ENCODE data around the gene HTR2C. TPM values are rescaled to one million over a fixed set of nuclear protein-coding genes. Genes with fewer than 3 reads are reported as not detected.

Gene HTR2C
- total and polyA plus RNA-seq, 2 experiments from 2014 or later = 2.0 to 2.4 TPM

DNA sequence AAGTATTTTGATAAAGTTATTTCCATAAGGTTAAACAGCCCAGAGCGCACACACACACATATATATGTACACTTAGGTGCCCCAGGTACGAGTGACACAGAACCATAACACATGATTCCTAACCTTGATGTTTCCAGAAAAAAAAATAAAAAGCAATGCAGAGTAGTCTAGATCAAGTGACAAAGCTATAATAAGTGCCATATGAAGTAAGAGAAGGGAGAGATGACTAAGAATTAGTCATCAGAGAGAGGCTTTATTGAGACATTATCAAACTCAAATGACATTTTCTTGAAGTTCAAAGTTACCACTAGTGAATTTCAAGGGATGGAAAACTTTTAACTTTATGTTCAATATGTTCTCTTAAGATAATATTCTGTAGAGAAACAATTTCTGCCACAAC is 215.0 kb downstream of the HTR2C start (continued):
- TF ChIP-seq, protein P1, sequence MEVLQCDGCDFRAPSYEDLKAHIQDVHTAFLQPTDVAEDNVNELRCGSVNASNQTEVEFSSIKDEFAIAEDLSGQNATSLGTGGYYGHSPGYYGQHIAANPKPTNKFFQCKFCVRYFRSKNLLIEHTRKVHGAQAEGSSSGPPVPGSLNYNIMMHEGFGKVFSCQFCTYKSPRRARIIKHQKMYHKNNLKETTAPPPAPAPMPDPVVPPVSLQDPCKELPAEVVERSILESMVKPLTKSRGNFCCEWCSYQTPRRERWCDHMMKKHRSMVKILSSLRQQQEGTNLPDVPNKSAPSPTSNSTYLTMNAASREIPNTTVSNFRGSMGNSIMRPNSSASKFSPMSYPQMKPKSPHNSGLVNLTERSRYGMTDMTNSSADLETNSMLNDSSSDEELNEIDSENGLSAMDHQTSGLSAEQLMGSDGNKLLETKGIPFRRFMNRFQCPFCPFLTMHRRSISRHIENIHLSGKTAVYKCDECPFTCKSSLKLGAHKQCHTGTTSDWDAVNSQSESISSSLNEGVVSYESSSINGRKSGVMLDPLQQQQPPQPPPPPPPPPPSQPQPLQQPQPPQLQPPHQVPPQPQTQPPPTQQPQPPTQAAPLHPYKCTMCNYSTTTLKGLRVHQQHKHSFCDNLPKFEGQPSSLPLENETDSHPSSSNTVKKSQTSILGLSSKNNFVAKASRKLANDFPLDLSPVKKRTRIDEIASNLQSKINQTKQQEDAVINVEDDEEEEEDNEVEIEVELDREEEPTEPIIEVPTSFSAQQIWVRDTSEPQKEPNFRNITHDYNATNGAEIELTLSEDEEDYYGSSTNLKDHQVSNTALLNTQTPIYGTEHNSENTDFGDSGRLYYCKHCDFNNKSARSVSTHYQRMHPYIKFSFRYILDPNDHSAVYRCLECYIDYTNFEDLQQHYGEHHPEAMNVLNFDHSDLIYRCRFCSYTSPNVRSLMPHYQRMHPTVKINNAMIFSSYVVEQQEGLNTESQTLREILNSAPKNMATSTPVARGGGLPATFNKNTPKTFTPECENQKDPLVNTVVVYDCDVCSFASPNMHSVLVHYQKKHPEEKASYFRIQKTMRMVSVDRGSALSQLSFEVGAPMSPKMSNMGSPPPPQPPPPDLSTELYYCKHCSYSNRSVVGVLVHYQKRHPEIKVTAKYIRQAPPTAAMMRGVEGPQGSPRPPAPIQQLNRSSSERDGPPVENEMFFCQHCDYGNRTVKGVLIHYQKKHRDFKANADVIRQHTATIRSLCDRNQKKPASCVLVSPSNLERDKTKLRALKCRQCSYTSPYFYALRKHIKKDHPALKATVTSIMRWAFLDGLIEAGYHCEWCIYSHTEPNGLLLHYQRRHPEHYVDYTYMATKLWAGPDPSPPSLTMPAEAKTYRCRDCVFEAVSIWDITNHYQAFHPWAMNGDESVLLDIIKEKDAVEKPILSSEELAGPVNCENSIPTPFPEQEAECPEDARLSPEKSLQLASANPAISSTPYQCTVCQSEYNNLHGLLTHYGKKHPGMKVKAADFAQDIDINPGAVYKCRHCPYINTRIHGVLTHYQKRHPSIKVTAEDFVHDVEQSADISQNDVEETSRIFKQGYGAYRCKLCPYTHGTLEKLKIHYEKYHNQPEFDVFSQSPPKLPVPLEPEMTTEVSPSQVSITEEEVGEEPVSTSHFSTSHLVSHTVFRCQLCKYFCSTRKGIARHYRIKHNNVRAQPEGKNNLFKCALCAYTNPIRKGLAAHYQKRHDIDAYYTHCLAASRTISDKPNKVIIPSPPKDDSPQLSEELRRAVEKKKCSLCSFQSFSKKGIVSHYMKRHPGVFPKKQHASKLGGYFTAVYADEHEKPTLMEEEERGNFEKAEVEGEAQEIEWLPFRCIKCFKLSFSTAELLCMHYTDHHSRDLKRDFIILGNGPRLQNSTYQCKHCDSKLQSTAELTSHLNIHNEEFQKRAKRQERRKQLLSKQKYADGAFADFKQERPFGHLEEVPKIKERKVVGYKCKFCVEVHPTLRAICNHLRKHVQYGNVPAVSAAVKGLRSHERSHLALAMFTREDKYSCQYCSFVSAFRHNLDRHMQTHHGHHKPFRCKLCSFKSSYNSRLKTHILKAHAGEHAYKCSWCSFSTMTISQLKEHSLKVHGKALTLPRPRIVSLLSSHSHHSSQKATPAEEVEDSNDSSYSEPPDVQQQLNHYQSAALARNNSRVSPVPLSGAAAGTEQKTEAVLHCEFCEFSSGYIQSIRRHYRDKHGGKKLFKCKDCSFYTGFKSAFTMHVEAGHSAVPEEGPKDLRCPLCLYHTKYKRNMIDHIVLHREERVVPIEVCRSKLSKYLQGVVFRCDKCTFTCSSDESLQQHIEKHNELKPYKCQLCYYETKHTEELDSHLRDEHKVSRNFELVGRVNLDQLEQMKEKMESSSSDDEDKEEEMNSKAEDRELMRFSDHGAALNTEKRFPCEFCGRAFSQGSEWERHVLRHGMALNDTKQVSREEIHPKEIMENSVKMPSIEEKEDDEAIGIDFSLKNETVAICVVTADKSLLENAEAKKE (CRISPR knock-in tag; IDR thresholded peaks at IDR 0.05) = no peak
- no peak for TF ChIP-seq ZNF331 (CRISPR knock-in tag; IDR thresholded peaks at IDR 0.05; ENCODE audit: low read depth)
- TF ChIP-seq POLR2AphosphoS5 (IDR thresholded peaks at IDR 0.05; ENCODE audit: low read depth) = no peak
- TF ChIP-seq CREB1 (CRISPR knock-in tag; IDR thresholded peaks at IDR 0.05; ENCODE audit: low read depth) = no peak
- TF ChIP-seq, protein P2, sequence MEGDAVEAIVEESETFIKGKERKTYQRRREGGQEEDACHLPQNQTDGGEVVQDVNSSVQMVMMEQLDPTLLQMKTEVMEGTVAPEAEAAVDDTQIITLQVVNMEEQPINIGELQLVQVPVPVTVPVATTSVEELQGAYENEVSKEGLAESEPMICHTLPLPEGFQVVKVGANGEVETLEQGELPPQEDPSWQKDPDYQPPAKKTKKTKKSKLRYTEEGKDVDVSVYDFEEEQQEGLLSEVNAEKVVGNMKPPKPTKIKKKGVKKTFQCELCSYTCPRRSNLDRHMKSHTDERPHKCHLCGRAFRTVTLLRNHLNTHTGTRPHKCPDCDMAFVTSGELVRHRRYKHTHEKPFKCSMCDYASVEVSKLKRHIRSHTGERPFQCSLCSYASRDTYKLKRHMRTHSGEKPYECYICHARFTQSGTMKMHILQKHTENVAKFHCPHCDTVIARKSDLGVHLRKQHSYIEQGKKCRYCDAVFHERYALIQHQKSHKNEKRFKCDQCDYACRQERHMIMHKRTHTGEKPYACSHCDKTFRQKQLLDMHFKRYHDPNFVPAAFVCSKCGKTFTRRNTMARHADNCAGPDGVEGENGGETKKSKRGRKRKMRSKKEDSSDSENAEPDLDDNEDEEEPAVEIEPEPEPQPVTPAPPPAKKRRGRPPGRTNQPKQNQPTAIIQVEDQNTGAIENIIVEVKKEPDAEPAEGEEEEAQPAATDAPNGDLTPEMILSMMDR (conservative IDR thresholded peaks at IDR 0.05; ENCODE audit: low read depth in 2 of 2) = no peak

DNA sequence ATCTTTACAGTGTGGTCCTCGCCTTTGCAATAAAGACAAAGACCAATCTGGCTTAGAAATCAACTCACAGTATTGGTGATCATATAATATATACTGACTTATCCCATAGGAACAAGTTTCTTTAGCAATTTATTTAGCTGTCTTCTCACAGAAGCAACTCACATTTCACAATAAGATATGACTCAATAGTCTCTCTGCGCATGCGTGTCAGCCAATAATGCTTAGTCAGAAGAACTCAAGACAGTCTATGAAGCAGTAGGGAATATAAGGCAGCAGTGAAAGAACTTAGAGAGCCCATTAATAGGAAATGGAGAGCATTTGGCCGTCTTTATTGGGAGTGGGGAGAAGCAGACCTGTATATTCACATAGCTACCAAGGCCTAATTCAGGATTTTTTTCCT is 216.8 kb downstream of the HTR2C start:
- H3K4me2 ChIP-seq = no peak overlapping the region
- H3K4me3 Mint-ChIP-seq = no peak overlapping the region
- H2AFZ ChIP-seq = no peak overlapping the region
- no peaks in the 10 kb centered on the region for H3F3A ChIP-seq (replicated peaks; ENCODE audit: low read depth)
- DNase-seq (ENCODE audit: low spot score) (no peak), ATAC-seq (no peak)
- H3K36me3 Mint-ChIP-seq (ENCODE audit: low read depth) = no peaks in the 10 kb centered on the region
- no peaks in the 10 kb centered on the region for H3K27me3 ChIP-seq (ENCODE audit: insufficient read depth)
- no peak overlapping the region for H3K27ac Mint-ChIP-seq
- no peak overlapping the region for H3K4me3 ChIP-seq
- H3K27ac ChIP-seq (ENCODE audit: low read depth) = no peak overlapping the region
- no peaks in the 10 kb centered on the region for H3K36me3 ChIP-seq (ENCODE audit: insufficient read depth)
- no peaks in the 10 kb centered on the region for H3K9me2 ChIP-seq (ENCODE audit: insufficient read depth)
- H3K9me3 Mint-ChIP-seq = no peaks in the 10 kb centered on the region
- no peaks in the 10 kb centered on the region for H3K4me1 Mint-ChIP-seq
- H3K4me1 ChIP-seq (ENCODE audit: insufficient read depth) = no peaks in the 10 kb centered on the region
- H3K79me2 ChIP-seq (replicated peaks; ENCODE audit: insufficient read depth) = no peaks in the 10 kb centered on the region
- H4K20me1 ChIP-seq (replicated peaks; ENCODE audit: insufficient read depth) = no peaks in the 10 kb centered on the region
- H3K27me3 Mint-ChIP-seq (ENCODE audit: insufficient read depth, low read depth, poor library complexity) = no peaks in the 10 kb centered on the region
- TF ChIP-seq, protein P2 (conservative IDR thresholded peaks at IDR 0.05; ENCODE audit: low read depth in 2 of 2) = no peak
- TF ChIP-seq, protein P1 (CRISPR knock-in tag; IDR thresholded peaks at IDR 0.05) = no peak
